H9 (cell line): Measurements from ENCODE around the gene HIPK3. TPM values are rescaled to one million over a fixed set of nuclear protein-coding genes. Genes with fewer than 3 reads are reported as not detected.

Experiments used
- DNase-seq: peaks from one replicate; pipeline ENCODE4 v3.0.0-alpha.2; 2017
- H2AFZ ChIP-seq: one replicate; pipeline ENCODE4 v1.6.1; 2013; ENCODE audit warnings: mild to moderate bottlenecking, low read length, control low read depth, moderate library complexity
- H2AK5ac ChIP-seq: 2 replicates; pipeline ENCODE4 v1.6.1; 2013; ENCODE audit warnings: low read length, control low read depth, mixed read lengths; ENCODE audit not compliant: insufficient read length
- H2BK120ac ChIP-seq: one replicate; pipeline ENCODE4 v1.6.1; 2013; ENCODE audit warnings: low read depth, mild to moderate bottlenecking, low read length, control low read depth, inconsistent platforms; ENCODE audit not compliant: poor library complexity, severe bottlenecking
- H2BK12ac ChIP-seq: 2 replicates; pipeline ENCODE4 v1.6.1; 2013; ENCODE audit warnings: low read length, control low read depth, mixed read lengths, low read depth; ENCODE audit not compliant: insufficient read length
- H2BK15ac ChIP-seq: 2 replicates; pipeline ENCODE4 v1.6.1; 2013; ENCODE audit warnings: low read depth, low read length, control low read depth
- H2BK20ac ChIP-seq: one replicate; pipeline ENCODE4 v1.6.1; 2013; ENCODE audit warnings: low read depth, mild to moderate bottlenecking, low read length, control low read depth, inconsistent platforms; ENCODE audit not compliant: poor library complexity, severe bottlenecking
- H2BK5ac ChIP-seq: 2 replicates; pipeline ENCODE4 v1.6.1; 2013; ENCODE audit warnings: low read length, control low read depth, mixed read lengths; ENCODE audit not compliant: insufficient read length
- H3K14ac ChIP-seq: 2 replicates; pipeline ENCODE4 v1.6.1; 2013; ENCODE audit warnings: low read length, control low read depth; ENCODE audit not compliant: insufficient read depth
- H3K18ac ChIP-seq: 2 replicates; pipeline ENCODE4 v1.6.1; 2013; ENCODE audit warnings: low read depth, mild to moderate bottlenecking, mixed read lengths, low read length, control low read depth; ENCODE audit not compliant: insufficient read length
- H3K23ac ChIP-seq: 2 replicates; pipeline ENCODE4 v1.6.1; 2013; ENCODE audit warnings: low read length, control low read depth, mixed read lengths, low read depth; ENCODE audit not compliant: insufficient read length
- H3K23me2 ChIP-seq: 2 replicates; pipeline ENCODE4 v1.6.1; 2013; ENCODE audit warnings: low read depth, mild to moderate bottlenecking, mixed read lengths, low read length, control low read depth; ENCODE audit not compliant: insufficient read length, poor library complexity, severe bottlenecking
- H3K27ac ChIP-seq: 2 replicates; pipeline ENCODE4 v1.5.1; 2013; ENCODE audit warnings: low read length, control low read depth, mixed read lengths, low read depth; ENCODE audit not compliant: insufficient read length
- H3K27me3 ChIP-seq: 2 replicates; pipeline ENCODE4 v1.6.1; 2013; ENCODE audit warnings: low read length, control low read depth, inconsistent platforms; ENCODE audit not compliant: insufficient read depth
- H3K4ac ChIP-seq: 2 replicates; pipeline ENCODE4 v1.6.1; 2013; ENCODE audit warnings: low read depth, mild to moderate bottlenecking, control low read depth, inconsistent platforms, low read length, moderate library complexity
- H3K4me1 ChIP-seq: 2 replicates; pipeline ENCODE4 v1.6.1; 2013; ENCODE audit warnings: low read length, control low read depth, inconsistent platforms; ENCODE audit not compliant: insufficient read depth
- H3K4me2 ChIP-seq: 2 replicates; pipeline ENCODE4 v1.6.1; 2013; ENCODE audit warnings: low read length, control low read depth, mixed read lengths; ENCODE audit not compliant: insufficient read length, insufficient read depth
- H3K56ac ChIP-seq: 2 replicates; pipeline ENCODE4 v1.6.1; 2013; ENCODE audit warnings: low read depth, mild to moderate bottlenecking, mixed read lengths, low read length, control low read depth; ENCODE audit not compliant: insufficient read length
- H3K79me1 ChIP-seq: 2 replicates; pipeline ENCODE4 v1.6.1; 2013; ENCODE audit warnings: low read depth, mild to moderate bottlenecking, moderate library complexity, low read length, control low read depth, inconsistent platforms; ENCODE audit not compliant: insufficient read depth, poor library complexity, severe bottlenecking
- H3K79me2 ChIP-seq: 2 replicates; pipeline ENCODE4 v1.6.1; 2013; ENCODE audit warnings: low read length, control low read depth, inconsistent platforms; ENCODE audit not compliant: insufficient read depth
- H3K9ac ChIP-seq: 2 replicates; pipeline ENCODE4 v1.6.1; 2013; ENCODE audit warnings: low read length, control low read depth, mixed read lengths; ENCODE audit not compliant: insufficient read length; ENCODE audit errors: extremely low read depth
- H3K9me3 ChIP-seq: one replicate; pipeline ENCODE4 v1.6.1; 2013; ENCODE audit warnings: low read depth, low read length, inconsistent platforms; ENCODE audit not compliant: control insufficient read depth
- H3T11ph ChIP-seq: one replicate; pipeline ENCODE4 v1.6.1; 2013; ENCODE audit warnings: mild to moderate bottlenecking, low read length, control low read depth, inconsistent platforms
- H4K20me1 ChIP-seq: one replicate; pipeline ENCODE4 v1.6.1; 2013; ENCODE audit not compliant: control insufficient read depth, insufficient read length, insufficient read depth
- H4K5ac ChIP-seq: 2 replicates; pipeline ENCODE4 v1.6.1; 2013; ENCODE audit warnings: low read depth, mild to moderate bottlenecking, mixed read lengths, low read length, control low read depth; ENCODE audit not compliant: insufficient read length
- H4K8ac ChIP-seq: replicated peaks from 2 replicates; pipeline ENCODE4 v1.6.1; 2013; ENCODE audit warnings: low read length, control low read depth, mixed read lengths, low read depth; ENCODE audit not compliant: insufficient read length
- H4K91ac ChIP-seq: 2 replicates; pipeline ENCODE4 v1.6.1; 2013; ENCODE audit warnings: low read depth, mild to moderate bottlenecking, moderate library complexity, mixed read lengths, low read length, control low read depth; ENCODE audit not compliant: insufficient read length
- H3K27ac Mint-ChIP-seq, 3 experiments: 2 replicates in 2 of 3; 3 replicates in 1 of 3; pipeline ENCODE4 v1.8.0; 2020 to 2021; ENCODE audit warnings: mixed read lengths in 3 of 3, mild to moderate bottlenecking in 1 of 3, moderate library complexity in 1 of 3
- H3K27me3 Mint-ChIP-seq: 2 replicates; pipeline ENCODE4 v1.8.0; 2021; ENCODE audit warnings: low read depth, mild to moderate bottlenecking, moderate library complexity, mixed read lengths
- H3K36me3 Mint-ChIP-seq, 3 experiments: 2 replicates in 2 of 3; 3 replicates in 1 of 3; pipeline ENCODE4 v1.8.0; 2020 to 2021; ENCODE audit warnings: low read depth in 3 of 3, mixed read lengths in 3 of 3; ENCODE audit not compliant: insufficient read depth in 1 of 3
- H3K4me1 Mint-ChIP-seq, 2 experiments: 2 replicates each; pipeline ENCODE4 v1.8.0; 2020; ENCODE audit warnings: mixed read lengths in 2 of 2
- H3K4me3 Mint-ChIP-seq, 2 experiments: 2 replicates in 1 of 2; 3 replicates in 1 of 2; pipeline ENCODE4 v1.8.0; 2020 to 2021; ENCODE audit warnings: mild to moderate bottlenecking in 2 of 2, mixed read lengths in 2 of 2, moderate library complexity in 1 of 2
- H3K9me3 Mint-ChIP-seq, 2 experiments: 2 replicates in 1 of 2; 3 replicates in 1 of 2; pipeline ENCODE4 v1.8.0; 2020; ENCODE audit warnings: mild to moderate bottlenecking in 2 of 2, mixed read lengths in 2 of 2, moderate library complexity in 1 of 2
- CTCF ChIP-seq: fragments of 200-600 bp; sonication (generic); conservative IDR thresholded peaks from 3 replicates; pipeline ENCODE4 v1.8.0; 2021; ENCODE audit warnings: antibody characterized with exemption, mild to moderate bottlenecking
- WGBS: extraction: QIAGEN DNeasy Blood & Tissue Kit; methylation state at CpG from one replicate; pipeline ENCODE4 v1.1.7; 2013; ENCODE audit warnings: missing lambda C conversion rate, low lambda C conversion rate, mixed read lengths; ENCODE audit not compliant: insufficient read length; ENCODE audit errors: extremely low coverage; 5-methylcytosine and 5-hydroxymethylcytosine counted together
- total RNA-seq: library from RNA; stranded (reverse); gene quantifications from 2 replicates; pipeline ENCODE4 v1.2.1, GENCODE V29; 2021

The HIPK3 gene
- total RNA-seq, 1 experiment from 2014 or later: 23.4 TPM

- H2BK12ac ChIP-seq: no peak overlapping the region
- H3K23ac ChIP-seq: no peak overlapping the region
- WGBS: no CpG with 5 or more reads among the region's 8 CpGs
- H2BK120ac ChIP-seq: no peak overlapping the region
- H3K4me1 ChIP-seq: no peaks in the 10 kb centered on the region
- no peak overlapping the region for H4K8ac ChIP-seq
- H2BK5ac ChIP-seq: no peak overlapping the region
- no peak overlapping the region for H3K9ac ChIP-seq
- no peak for DNase-seq
- TF ChIP-seq CTCF: no peak
- no peak overlapping the region for H2AK5ac ChIP-seq
- Mint-ChIP-seq H3K27ac (no peak overlapping the region), H3K36me3 (peaks cover 0 to 8% (median 0%) of the 10 kb centered on the region in 3 experiments; a peak in 1 of 7 replicates), H3K4me1 (peaks cover 3 to 5% of the 10 kb centered on the region in 2 experiments), H3K9me3 (peaks cover 11 to 12% of the 10 kb centered on the region in 2 experiments; a peak in 4 of 5 replicates), H3K4me3 (no peak overlapping the region), H3K27me3 (peaks cover 19% of the 10 kb centered on the region)
- no peaks in the 10 kb centered on the region for H3K9me3 ChIP-seq
- H3K27ac ChIP-seq: no peak overlapping the region
- no peak overlapping the region for H3K56ac ChIP-seq
- no peak overlapping the region for H4K91ac ChIP-seq
- H3K27me3 ChIP-seq: no peaks in the 10 kb centered on the region; the same call in 1 of the 2 replicates
- no peaks in the 10 kb centered on the region for H4K20me1 ChIP-seq
- H3K79me1 ChIP-seq: no peaks in the 10 kb centered on the region
- no peaks in the 10 kb centered on the region for H3K79me2 ChIP-seq
- H3T11ph ChIP-seq: no peak overlapping the region
- no peak overlapping the region for H2BK15ac ChIP-seq
- no peak overlapping the region for H2BK20ac ChIP-seq
- no peak overlapping the region for H3K4ac ChIP-seq
- no peak overlapping the region for H2AFZ ChIP-seq
- H3K23me2 ChIP-seq: no peaks in the 10 kb centered on the region
- H3K18ac ChIP-seq: no peak overlapping the region
- H3K14ac ChIP-seq: no peak overlapping the region
- no peak overlapping the region for H3K4me2 ChIP-seq
- H4K5ac ChIP-seq: no peak overlapping the region
These were observed 126.1 kb downstream of the HIPK3 start for GRCh38 chr11:33383075-33383919.
